ENCODE results near the gene ZNF544. TPM values are rescaled to one million over a fixed set of nuclear protein-coding genes. Genes with fewer than 3 reads are reported as not detected.
"Not testable (repeated sequence)": the region's sequence is repeated elsewhere in the genome, so short reads cannot be mapped to it uniquely, and the experiment has no call there.

ZNF544 gene
- polyA plus RNA-seq, 5 donors, result 29.3 to 41.2 (median 39.0) TPM

GRCh38 chr19:58248886-58249285 lies 20.2 kb downstream of the ZNF544 start:
- DNase-seq, result no peak

- DNase-seq, result no peak
Observed at GRCh38 chr19:58252102-58252685, 23.5 kb downstream of the ZNF544 start.

DNA sequence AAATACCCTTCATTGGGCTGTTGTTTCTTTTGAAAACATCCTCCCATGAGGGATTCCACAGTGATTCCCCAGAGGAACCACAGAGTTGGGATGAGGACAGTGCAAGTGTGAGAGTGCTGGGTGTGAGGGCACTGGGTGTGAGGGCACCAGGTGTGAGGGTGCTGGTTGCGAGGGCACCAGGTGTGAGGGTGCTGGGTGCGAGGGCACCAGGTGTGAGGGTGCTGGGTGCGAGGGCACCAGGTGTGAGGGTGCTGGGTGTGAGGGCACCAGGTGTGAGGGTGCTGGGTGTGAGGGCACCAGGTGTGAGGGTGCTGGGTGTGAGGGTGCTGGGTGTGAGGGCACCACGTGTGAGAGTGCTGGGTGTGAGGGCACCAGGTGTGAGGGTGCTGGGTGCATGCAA lies 29.5 kb downstream of the ZNF544 start:
- DNase-seq, result not testable (repeated sequence)

GRCh38 chr19:58261600-58261967 lies 32.9 kb downstream of the ZNF544 start:
- no peak for DNase-seq

- no peak for DNase-seq
Observed at GRCh38 chr19:58261968-58262921, 33.5 kb downstream of the ZNF544 start.

- DNase-seq, result no peak
Observed at GRCh38 chr19:58262922-58263296, 34.2 kb downstream of the ZNF544 start.

DNA sequence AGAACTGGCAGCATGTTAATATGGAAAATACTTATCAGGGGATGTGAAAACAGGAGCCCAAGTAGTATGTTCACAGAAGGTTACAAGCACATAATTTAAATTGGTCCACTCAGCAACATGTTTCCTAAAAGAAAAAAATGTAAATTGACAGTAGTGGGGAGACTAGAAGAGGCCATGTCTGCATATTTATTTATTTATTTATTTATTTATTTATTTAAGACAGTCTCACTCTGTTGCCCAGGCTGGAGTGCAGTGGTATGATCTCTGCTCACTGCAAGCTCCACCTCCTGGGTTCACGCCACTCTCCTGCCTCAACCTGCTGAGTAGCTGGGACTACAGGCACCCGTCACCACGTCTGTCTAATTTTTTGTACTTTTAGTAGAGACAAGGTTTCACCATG lies 36.4 kb downstream of the ZNF544 start:
- DNase-seq, result no peak

GRCh38 chr19:58268344-58268743 lies 39.6 kb downstream of the ZNF544 start:
- DNase-seq, result no peak

DNA sequence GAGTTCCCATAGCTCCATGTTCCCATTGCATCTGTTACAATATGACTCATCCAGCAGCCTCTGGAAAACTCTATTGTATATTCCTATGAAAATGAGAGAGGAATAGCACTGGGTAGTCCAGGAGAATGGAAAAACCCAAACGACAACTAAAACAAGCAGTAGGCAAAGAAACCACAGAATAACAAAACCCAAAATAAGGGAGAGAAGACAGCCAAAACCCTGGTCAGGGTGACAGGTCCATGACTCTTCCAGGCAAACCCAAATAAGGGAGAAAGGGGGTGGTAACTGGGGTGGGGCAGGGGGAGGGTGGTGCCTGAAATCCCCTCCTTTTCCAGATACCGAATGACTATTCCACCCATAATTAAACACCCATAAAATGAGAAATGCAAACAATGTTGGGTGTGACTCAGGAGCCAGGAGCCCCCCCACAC lies 46.1 kb downstream of the ZNF544 start:
- DNase-seq, result no peak

DNA sequence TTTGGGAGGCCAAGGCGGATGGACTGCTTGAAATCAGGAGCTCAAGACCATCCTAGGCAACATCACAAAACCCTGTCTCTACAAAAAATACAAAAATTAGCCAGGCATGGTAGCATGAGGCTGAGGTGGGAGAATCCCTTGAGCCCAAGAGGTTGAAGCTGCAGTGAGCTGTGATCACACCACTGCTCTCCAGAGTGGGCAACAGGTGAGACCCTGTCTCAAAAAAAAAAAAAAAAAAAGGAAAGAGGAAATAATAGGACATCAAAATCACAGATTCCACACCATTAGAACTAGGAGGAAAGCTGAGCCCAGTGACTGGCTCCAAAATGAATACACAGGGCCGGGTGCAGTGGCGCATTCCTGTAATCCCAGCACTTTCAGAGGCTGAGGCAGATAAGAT lies 46.9 kb downstream of the ZNF544 start:
- no peak for DNase-seq

DNA sequence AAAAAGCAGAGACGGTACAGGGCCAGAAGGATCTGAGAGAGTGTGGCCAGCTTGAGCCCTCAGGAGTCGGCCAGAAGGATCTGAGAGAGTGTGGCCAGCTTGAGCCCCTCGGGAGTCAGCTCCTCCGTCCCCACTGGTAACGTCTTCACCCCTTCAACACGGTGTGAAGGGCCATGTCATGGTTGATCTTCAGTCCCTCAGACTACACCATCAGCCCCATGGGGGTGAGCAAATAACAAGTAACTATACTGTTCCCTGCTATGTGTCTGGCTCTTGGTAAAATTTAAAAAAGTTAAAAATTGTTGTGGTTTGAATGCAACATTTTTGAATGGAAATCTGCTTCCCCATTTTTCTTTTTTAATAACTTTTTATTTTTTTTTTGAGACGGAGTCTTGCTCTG lies 48.5 kb downstream of the ZNF544 start:
- DNase-seq, result no peak

GRCh38 chr19:58277748-58278540 lies 49.2 kb downstream of the ZNF544 start:
- DNase-seq, result no peak

GRCh38 chr19:58278541-58279041 lies 49.9 kb downstream of the ZNF544 start, which contains the start of gene ZNF8:
TSS of gene ZNF8 (plus strand) at chr19:58278955. CDS start at chr19:58279082, 127 bp downstream.
- peak; percentile 98 for DNase-seq

- peak; percentile 64 for DNase-seq
Observed at GRCh38 chr19:58279042-58279924, 50.6 kb downstream of the ZNF544 start.

DNA sequence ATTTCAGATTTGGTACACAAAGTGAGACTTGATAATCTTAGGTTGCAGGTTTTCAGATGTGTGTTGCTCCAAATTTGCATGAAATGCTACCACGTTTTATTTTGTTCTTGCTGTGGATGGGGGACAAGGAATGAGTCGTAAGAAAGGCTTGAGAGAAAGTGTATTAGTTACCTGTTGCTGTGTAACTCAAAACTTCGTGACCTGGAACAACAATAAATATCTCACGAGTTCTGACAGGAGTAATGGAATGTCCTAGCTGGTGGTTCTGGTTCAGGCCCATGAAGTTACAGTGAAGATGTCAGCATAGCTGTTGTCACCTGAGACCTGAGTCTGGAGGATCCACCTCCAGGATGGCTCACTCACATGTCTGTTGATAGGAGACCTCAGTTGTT lies 51.2 kb downstream of the ZNF544 start:
- DNase-seq, result no peak

- no peak for DNase-seq
Observed at GRCh38 chr19:58284199-58284598, 55.5 kb downstream of the ZNF544 start.

DNA sequence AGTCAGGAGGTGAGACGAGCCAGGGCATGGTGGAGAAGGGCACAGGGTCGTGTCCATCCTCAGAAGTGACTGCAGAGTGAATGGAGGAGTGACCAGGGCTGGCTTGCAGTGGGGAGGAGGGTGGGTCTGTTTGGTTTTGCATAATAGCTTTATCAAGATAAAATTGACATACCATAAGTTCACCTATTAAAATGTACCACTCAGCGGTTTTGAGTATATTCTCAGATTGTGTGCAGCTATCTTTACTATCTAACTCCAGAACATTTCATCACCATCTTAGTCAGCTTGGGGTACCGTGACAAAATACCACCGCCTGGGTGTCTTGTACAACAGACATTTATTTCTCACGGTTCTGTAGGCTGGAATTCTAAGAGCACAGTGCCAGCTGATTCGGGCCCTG lies 63.2 kb downstream of the ZNF544 start:
- no peak for DNase-seq

- no peak for DNase-seq
Observed at GRCh38 chr19:58294743-58295374, 66.1 kb downstream of the ZNF544 start.

- no peak for DNase-seq
Observed at GRCh38 chr19:58296104-58296503, 67.4 kb downstream of the ZNF544 start.

- DNase-seq, result no peak
Observed at GRCh38 chr19:58300620-58301019, 71.9 kb downstream of the ZNF544 start.

- DNase-seq, result no peak
Observed at GRCh38 chr19:58304255-58304654, 75.5 kb downstream of the ZNF544 start.
